ENCODE results near the gene OR2B2. TPM values are rescaled to one million over a fixed set of nuclear protein-coding genes. Genes with fewer than 3 reads are reported as not detected.

The OR2B2 gene
- total RNA-seq, 1 experiment from 2014 or later = not detected

DNA sequence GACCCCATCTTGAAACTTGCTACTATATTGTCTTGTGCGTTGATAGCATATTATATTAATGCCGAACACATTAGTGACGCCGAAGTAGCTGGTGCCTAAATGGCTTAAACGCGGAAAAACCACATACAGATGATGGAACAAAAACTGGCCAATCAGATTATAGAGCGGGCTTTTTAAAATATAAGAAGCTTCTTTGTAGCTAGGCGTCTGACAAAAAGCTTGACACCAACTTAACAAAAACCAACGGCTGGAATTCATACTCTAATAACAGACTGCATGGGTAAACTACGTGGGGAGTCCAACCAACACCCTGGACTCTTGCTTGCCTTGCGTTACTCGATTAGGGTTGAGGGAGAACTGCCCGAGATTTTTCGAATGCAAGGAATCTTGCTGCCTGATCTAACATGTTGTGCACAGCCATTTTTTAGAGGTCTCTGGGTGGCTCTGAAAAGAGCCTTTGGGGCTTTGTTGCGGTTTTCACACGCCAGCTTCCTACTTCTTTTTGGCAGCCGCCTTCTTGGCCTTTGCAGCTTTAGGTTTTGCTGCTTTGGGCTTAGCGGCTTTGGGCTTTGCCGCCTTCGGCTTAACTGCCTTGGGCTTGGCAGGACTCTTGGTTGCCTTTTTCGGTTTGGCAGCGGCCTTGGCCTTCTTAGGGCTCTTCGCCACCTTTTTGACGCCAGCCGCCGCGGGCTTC, 45.7 kb downstream of the OR2B2 start:
- Histone ChIP-seq H3K9me3 (no peaks in the 10 kb centered on the region), H3K4me1 (0 out of 2 replicates have a peak, but pooled peaks cover 4% of the 10 kb centered on the region), H3K36me3 (ENCODE audit: control insufficient read depth, insufficient read depth, low read length) (no peaks in the 10 kb centered on the region), H3K27me3 (replicated peaks; ENCODE audit: control insufficient read depth, insufficient read depth, low read length) (no peaks in the 10 kb centered on the region), H3K4me3 (ENCODE audit: low read depth, low read length) (peak overlapping the region; percentile 46)
- H3K36me3 Mint-ChIP-seq (ENCODE audit: insufficient read depth, unreplicated experiment) = peaks cover 52% of the 10 kb centered on the region
- ChIA-PET POLR2A (interaction anchor here (0.5 to 7.8 kb wide), 22 partner anchors 8 to 1834 kb away, joined by 3 to 620 read pairs (median 4); a partner anchor contains a TSS), CTCF (interaction anchor here (1.8 to 2.0 kb wide), 2 partner anchors 23 to 29 kb away, joined by 7 to 8 read pairs; a partner anchor contains a TSS)
- peak overlapping the region; percentile 99 for H3K27ac Mint-ChIP-seq (ENCODE audit: unreplicated experiment)
- peaks cover 9% of the 10 kb centered on the region for H3K27me3 Mint-ChIP-seq (ENCODE audit: insufficient read depth, unreplicated experiment)
- TF ChIP-seq, protein P1, sequence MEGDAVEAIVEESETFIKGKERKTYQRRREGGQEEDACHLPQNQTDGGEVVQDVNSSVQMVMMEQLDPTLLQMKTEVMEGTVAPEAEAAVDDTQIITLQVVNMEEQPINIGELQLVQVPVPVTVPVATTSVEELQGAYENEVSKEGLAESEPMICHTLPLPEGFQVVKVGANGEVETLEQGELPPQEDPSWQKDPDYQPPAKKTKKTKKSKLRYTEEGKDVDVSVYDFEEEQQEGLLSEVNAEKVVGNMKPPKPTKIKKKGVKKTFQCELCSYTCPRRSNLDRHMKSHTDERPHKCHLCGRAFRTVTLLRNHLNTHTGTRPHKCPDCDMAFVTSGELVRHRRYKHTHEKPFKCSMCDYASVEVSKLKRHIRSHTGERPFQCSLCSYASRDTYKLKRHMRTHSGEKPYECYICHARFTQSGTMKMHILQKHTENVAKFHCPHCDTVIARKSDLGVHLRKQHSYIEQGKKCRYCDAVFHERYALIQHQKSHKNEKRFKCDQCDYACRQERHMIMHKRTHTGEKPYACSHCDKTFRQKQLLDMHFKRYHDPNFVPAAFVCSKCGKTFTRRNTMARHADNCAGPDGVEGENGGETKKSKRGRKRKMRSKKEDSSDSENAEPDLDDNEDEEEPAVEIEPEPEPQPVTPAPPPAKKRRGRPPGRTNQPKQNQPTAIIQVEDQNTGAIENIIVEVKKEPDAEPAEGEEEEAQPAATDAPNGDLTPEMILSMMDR (IDR thresholded peaks at IDR 0.05; ENCODE audit: insufficient read depth in 1 of 2, low read depth in 1 of 2, low read length in 1 of 2, severe bottlenecking in 1 of 2, unreplicated experiment in 1 of 2) = no peak
- DNase-seq = peak; percentile 47 to 52
- BruUV-seq (replicated peaks) = no TSS peak
- H3K9me3 Mint-ChIP-seq (ENCODE audit: unreplicated experiment) = peaks cover 7% of the 10 kb centered on the region
- intact Hi-C loops (cut with micrococcal nuclease; ENCODE audit: unreplicated experiment) = loop anchor here (1.0 to 5.0 kb wide), 3 partner anchors 24 to 1579 kb away; a partner anchor contains a TSS
- peak overlapping the region; percentile 76 for H3K4me3 Mint-ChIP-seq (ENCODE audit: unreplicated experiment)
- H3K4me1 Mint-ChIP-seq (ENCODE audit: low read depth, unreplicated experiment) = peaks cover 17% of the 10 kb centered on the region

DNA sequence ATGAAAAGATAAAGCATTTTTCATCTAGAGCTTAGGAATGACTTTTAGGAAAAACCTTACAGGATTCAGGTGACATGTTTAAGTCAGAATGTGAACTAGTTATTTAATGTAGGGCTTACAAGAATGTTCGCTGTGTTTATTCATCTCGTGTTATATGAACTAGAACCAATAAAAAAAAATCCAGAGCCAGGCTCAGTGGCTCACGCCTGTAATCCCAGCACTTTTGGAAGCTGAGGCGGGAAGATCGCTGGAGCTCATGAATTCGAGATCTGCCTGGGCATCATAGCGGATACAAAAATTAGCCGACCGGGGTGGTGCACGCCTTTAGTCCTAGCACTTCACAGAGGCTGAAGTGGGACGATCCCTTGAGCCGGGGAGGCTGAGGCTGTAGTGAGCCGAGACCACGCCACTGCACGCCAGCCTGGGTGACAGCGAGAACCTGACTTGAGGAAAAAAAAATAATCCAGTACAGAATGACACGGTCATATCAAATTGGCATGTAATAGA, 46.3 kb downstream of the OR2B2 start:
- CTCF ChIA-PET = interaction anchor here (0.8 to 2.0 kb wide), 2 partner anchors 24 to 27 kb away, joined by 3 to 8 read pairs; a partner anchor contains a TSS
- DNase-seq = peak; percentile 60 to 73
- no TSS peak for BruUV-seq (replicated peaks)
- H3K36me3 Mint-ChIP-seq (ENCODE audit: insufficient read depth, unreplicated experiment) = peaks cover 52% of the 10 kb centered on the region
- Histone ChIP-seq H3K4me3 (ENCODE audit: low read depth, low read length) (peak overlapping the region; percentile 46), H3K27me3 (replicated peaks; ENCODE audit: control insufficient read depth, insufficient read depth, low read length) (no peaks in the 10 kb centered on the region), H3K36me3 (ENCODE audit: control insufficient read depth, insufficient read depth, low read length) (no peaks in the 10 kb centered on the region), H3K4me1 (0 out of 2 replicates have a peak, but pooled peaks cover 4% of the 10 kb centered on the region), H3K9me3 (no peaks in the 10 kb centered on the region)
- TF ChIP-seq, protein P1 (IDR thresholded peaks at IDR 0.05; ENCODE audit: insufficient read depth in 1 of 2, low read depth in 1 of 2, low read length in 1 of 2, severe bottlenecking in 1 of 2, unreplicated experiment in 1 of 2) = no peak
- POLR2A ChIA-PET = interaction anchor here (0.5 to 7.8 kb wide), 24 partner anchors 14 to 1844 kb away, joined by 3 to 620 read pairs (median 4); partner anchors contain the start of gene ZSCAN26
- peaks cover 7% of the 10 kb centered on the region for H3K9me3 Mint-ChIP-seq (ENCODE audit: unreplicated experiment)
- peaks cover 9% of the 10 kb centered on the region for H3K27me3 Mint-ChIP-seq (ENCODE audit: insufficient read depth, unreplicated experiment)
- peak overlapping the region; percentile 99 for H3K27ac Mint-ChIP-seq (ENCODE audit: unreplicated experiment)
- intact Hi-C loops (cut with micrococcal nuclease; ENCODE audit: unreplicated experiment) = loop anchor here (1.0 to 5.0 kb wide), 3 partner anchors 27 to 1579 kb away; a partner anchor contains a TSS
- peaks cover 17% of the 10 kb centered on the region for H3K4me1 Mint-ChIP-seq (ENCODE audit: low read depth, unreplicated experiment)
- peak overlapping the region; percentile 76 for H3K4me3 Mint-ChIP-seq (ENCODE audit: unreplicated experiment)

All from Caco-2 (cell line).